Fibroblast of villous mesenchyme (primary cell): ENCODE data around the gene TMEM259. TPM values are rescaled to one million over a fixed set of nuclear protein-coding genes. Genes with fewer than 3 reads are reported as not detected.
A peak's percentile ranks its signal among the peaks of the same experiment; 100 is the strongest.

ENCODE experiments used
- DNase-seq: peaks from one replicate; pipeline ENCODE4 v3.0.0-alpha.2; 2010; ENCODE audit warnings: low read depth
- H3K4me3 ChIP-seq: 2 replicates; pipeline ENCODE4 v1.5.1; 2011; ENCODE audit warnings: low read depth, mild to moderate bottlenecking, low read length
- total RNA-seq: library from RNA; depleted of rRNA; stranded (reverse); fragments of >200 nt; gene quantifications from 2 replicates; pipeline ENCODE4 v1.2.3, GENCODE V29; 2012
- TF ChIP-seq, protein P1 (sequence below): IDR thresholded peaks from 2 replicates; pipeline ENCODE4 v1.5.1; 2012; ENCODE audit warnings: low read depth, mild to moderate bottlenecking, low read length; ENCODE audit not compliant: insufficient read depth

The TMEM259 gene
- total RNA-seq, 1 donor: 84.6 TPM

DNA sequence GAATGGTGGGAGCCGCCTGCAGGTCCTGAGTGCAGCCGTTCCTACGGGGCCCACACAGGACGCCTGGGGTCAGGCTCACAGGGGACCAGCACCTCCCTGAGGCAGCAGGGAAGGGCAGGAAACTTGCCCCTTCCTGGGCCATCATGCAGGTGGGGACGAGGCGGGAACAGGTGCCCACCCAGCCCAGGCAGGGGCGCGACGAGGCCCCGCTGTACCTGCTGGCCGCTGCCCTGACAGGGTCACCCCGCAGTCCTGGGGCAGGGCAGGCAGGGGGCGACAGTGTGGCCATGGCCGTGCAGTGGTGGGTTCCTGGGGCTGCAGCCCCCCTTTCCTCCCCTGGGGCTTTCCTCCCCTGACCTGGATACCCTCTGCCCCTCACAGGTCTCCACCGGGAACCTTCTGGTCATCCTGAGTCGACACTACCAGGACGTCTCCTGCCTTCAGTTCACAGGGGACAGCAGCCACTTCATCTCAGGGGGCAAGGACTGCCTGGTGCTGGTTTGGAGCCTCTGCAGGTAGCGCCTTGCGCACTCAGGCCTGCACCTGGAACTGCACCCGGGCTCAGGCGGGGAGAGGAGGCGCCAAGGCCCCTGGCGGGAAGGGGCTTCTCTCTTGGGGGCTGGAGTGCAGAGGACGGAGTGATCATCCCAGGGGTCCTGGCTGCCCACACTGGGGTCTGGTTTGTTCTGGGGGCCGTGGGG is 31.4 kb downstream of the TMEM259 start:
- TF ChIP-seq, protein P1, sequence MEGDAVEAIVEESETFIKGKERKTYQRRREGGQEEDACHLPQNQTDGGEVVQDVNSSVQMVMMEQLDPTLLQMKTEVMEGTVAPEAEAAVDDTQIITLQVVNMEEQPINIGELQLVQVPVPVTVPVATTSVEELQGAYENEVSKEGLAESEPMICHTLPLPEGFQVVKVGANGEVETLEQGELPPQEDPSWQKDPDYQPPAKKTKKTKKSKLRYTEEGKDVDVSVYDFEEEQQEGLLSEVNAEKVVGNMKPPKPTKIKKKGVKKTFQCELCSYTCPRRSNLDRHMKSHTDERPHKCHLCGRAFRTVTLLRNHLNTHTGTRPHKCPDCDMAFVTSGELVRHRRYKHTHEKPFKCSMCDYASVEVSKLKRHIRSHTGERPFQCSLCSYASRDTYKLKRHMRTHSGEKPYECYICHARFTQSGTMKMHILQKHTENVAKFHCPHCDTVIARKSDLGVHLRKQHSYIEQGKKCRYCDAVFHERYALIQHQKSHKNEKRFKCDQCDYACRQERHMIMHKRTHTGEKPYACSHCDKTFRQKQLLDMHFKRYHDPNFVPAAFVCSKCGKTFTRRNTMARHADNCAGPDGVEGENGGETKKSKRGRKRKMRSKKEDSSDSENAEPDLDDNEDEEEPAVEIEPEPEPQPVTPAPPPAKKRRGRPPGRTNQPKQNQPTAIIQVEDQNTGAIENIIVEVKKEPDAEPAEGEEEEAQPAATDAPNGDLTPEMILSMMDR: peak; percentile 40
- no peak overlapping the region for H3K4me3 ChIP-seq
- no peak for DNase-seq

- H3K4me3 ChIP-seq: no peak overlapping the region
- no peak for DNase-seq
- TF ChIP-seq, protein P1: no peak
Observed at GRCh38 chr19:988510-988909, 32.4 kb downstream of the TMEM259 start.

- TF ChIP-seq, protein P1: no peak
- DNase-seq: no peak
- no peak overlapping the region for H3K4me3 ChIP-seq
Observed at GRCh38 chr19:988081-988480, 32.8 kb downstream of the TMEM259 start.

GRCh38 chr19:986083-986482 is 34.8 kb downstream of the TMEM259 start:
- TF ChIP-seq, protein P1: no peak
- no peak for DNase-seq
- no peak overlapping the region for H3K4me3 ChIP-seq

DNA sequence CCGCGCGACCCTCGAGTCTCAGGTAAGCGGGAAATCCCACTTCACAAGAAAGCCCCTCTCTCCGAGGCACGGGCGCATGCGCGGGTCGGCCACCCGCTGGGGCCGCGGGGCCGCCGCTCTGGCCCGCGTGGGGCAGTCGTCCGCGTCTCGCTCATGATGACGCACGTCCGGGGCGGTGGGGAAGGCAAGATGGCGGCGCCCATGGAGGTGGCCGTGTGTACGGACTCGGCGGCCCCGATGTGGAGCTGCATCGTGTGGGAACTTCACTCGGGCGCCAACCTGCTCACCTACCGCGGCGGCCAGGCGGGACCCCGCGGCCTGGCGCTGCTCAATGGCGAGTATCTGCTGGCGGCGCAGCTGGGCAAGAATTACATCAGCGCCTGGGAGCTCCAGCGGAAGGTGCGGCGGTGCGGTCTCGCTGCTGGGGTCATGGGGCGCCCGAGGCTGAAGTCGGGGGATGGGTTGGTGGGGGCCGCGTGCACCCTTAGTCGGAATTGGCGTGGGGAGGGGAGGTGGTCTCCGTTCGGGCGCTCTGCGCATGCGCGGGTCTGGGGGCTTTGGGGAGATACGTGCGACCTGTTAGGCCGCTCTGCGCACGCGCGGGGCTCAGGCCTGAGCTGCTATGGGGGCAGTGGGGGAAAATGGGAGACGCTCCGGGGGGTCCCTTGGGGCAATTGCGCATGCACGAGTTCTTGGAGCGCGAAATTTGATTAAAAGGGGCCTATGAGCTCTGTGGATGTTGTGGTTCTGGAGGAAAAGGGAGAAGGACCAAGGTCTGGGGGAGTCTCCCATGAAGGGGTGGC is 36.6 kb downstream of the TMEM259 start, which contains the start of gene WDR18:
TSS of gene WDR18 (plus strand) at position 181 of the 803 bp plus-strand sequence. CDS start at position 190, 9 bp downstream.
- TF ChIP-seq, protein P1: no peak
- peak within 1 kb of the TSS; percentile 99 for H3K4me3 ChIP-seq
- DNase-seq: peak; percentile 88

DNA sequence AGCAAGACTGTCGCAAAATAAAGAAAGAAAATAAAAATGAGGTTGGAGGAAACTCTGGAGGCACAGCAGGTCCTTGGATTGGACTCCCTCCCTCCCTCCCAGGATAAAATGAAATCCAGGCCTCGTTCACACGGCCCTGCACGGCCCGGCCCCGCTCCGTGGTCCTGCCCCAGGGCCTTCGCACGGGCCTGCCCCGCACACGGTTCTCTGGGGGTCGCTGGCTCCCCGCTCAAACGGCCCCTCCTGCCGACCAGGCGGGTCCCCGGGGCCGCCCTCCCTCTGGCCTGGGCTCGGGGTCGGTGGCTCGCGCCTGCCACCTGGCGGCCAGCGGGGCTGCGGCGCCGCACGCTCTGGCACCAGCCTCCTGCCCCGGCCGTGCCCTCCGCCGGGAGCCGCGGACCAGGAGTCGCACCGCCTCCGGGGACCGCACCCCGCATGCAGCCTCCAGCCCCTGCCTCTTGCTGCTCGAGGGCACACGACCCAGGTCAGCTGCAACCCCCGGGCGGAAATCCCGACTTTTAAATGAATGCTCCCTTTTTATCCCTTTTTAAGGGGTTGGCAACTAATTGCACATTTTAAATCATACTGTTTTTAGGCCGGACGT is 38.3 kb downstream of the TMEM259 start:
- TF ChIP-seq, protein P1: peak; percentile 62
- peak overlapping the region; percentile 36 for H3K4me3 ChIP-seq
- DNase-seq: peak; percentile 54
